SK-N-SH (cell line): ENCODE data around the gene OR5C1. TPM values are rescaled to one million over a fixed set of nuclear protein-coding genes. Genes with fewer than 3 reads are reported as not detected.

ENCODE experiments used
- CTCF ChIA-PET: fragments of 300-600, 350-600 bp; formaldehyde crosslinking; extraction: SDS; loops from one replicate; lab custom pipeline; 2021; lab: Yijun Ruan, JAX
- POLR2A ChIA-PET: fragments of 350-600 bp; sonication (Branson Sonifier 250); formaldehyde crosslinking; extraction: SDS; loops from one replicate; lab custom pipeline; 2020; ENCODE audit warnings: antibody characterized with exemption, inconsistent platforms; lab: Yijun Ruan, JAX
- DNase-seq: peaks from one replicate; pipeline ENCODE4 v3.0.0; 2012
- H2AFZ ChIP-seq: fragments of 200-600 bp; sonication (generic); 2 replicates; pipeline ENCODE4 v1.8.1; 2016; ENCODE audit warnings: antibody characterized with exemption, mild to moderate bottlenecking, low read depth
- H3F3A ChIP-seq: fragments of 200-600 bp; sonication (generic); replicated peaks from 2 replicates; pipeline ENCODE3; 2016; ENCODE audit warnings: antibody characterized with exemption, mild to moderate bottlenecking; ENCODE audit not compliant: insufficient read depth
- H3K27ac ChIP-seq, 2 experiments: fragments of 200-500 bp in 1 of 2; fragments of 200-600 bp in 1 of 2; sonication (Bioruptor generic) in 1 of 2; sonication (generic), shearing (Covaris generic) in 1 of 2; 2 replicates each; pipeline versions ENCODE4 v1.5.1 to v1.6.1; 2014 to 2016; ENCODE audit warnings: low read depth in 2 of 2, inconsistent platforms in 1 of 2, low read length in 1 of 2, mild to moderate bottlenecking in 1 of 2, mixed read lengths in 1 of 2
- H3K27me3 ChIP-seq: fragments of 200-600 bp; sonication (generic), shearing (Covaris generic); 2 replicates; pipeline ENCODE4 v1.6.1; 2016; ENCODE audit warnings: mixed run types; ENCODE audit not compliant: insufficient read depth
- H3K36me3 ChIP-seq, 2 experiments: fragments of 200-500 bp in 1 of 2; fragments of 200-600 bp in 1 of 2; sonication (Bioruptor generic) in 1 of 2; sonication (generic) in 1 of 2; replicated peaks in 1 of 2; 2 replicates each; pipeline versions ENCODE3 to v1.5.1; 2014 to 2016; ENCODE audit warnings: low read length in 1 of 2, mild to moderate bottlenecking in 1 of 2; ENCODE audit not compliant: insufficient read depth in 2 of 2, control insufficient read depth in 1 of 2
- H3K4me1 ChIP-seq, 2 experiments: fragments of 200-500 bp in 1 of 2; fragments of 200-600 bp in 1 of 2; sonication (Bioruptor generic) in 1 of 2; sonication (generic), shearing (Covaris generic) in 1 of 2; 2 replicates each; pipeline versions ENCODE4 v1.5.1 to v1.6.1; 2014 to 2016; ENCODE audit warnings: low read depth in 1 of 2, low read length in 1 of 2, mixed run types in 1 of 2; ENCODE audit not compliant: insufficient read depth in 2 of 2, control insufficient read depth in 1 of 2
- H3K4me2 ChIP-seq: fragments of 200-600 bp; sonication (generic), shearing (Covaris generic); 2 replicates; pipeline ENCODE4 v1.6.1; 2017; ENCODE audit warnings: mixed run types
- H3K4me3 ChIP-seq, 2 experiments: fragments of 200-500 bp in 1 of 2; fragments of 200-600 bp in 1 of 2; sonication (Bioruptor generic) in 1 of 2; sonication (generic), shearing (Covaris generic) in 1 of 2; 2 replicates each; pipeline versions ENCODE4 v1.5.1 to v1.8.1; 2014 to 2016; ENCODE audit warnings: low read depth in 2 of 2, inconsistent platforms in 1 of 2, low read length in 1 of 2, mild to moderate bottlenecking in 1 of 2, mixed read lengths in 1 of 2, moderate library complexity in 1 of 2
- H3K79me2 ChIP-seq: fragments of 200-600 bp; sonication (generic); 2 replicates; pipeline ENCODE4 v1.8.1; 2017; ENCODE audit warnings: mild to moderate bottlenecking; ENCODE audit not compliant: insufficient read depth
- H3K9ac ChIP-seq: fragments of 200-600 bp; sonication (generic); 2 replicates; pipeline ENCODE4 v1.6.1; 2017; ENCODE audit warnings: mixed run types
- H3K9me2 ChIP-seq: fragments of 200-600 bp; sonication (generic); 2 replicates; pipeline ENCODE4 v1.6.1; 2017; ENCODE audit warnings: mixed run types
- H3K9me3 ChIP-seq: fragments of 200-600 bp; sonication (generic); 2 replicates; pipeline ENCODE4 v1.6.1; 2017; ENCODE audit warnings: mixed run types, mild to moderate bottlenecking, moderate library complexity
- H4K20me1 ChIP-seq: fragments of 200-600 bp; sonication (generic); 2 replicates; pipeline ENCODE4 v1.6.1; 2017; ENCODE audit warnings: mild to moderate bottlenecking, mixed run types; ENCODE audit not compliant: insufficient read depth
- CTCF ChIP-seq: fragments of 200-600 bp; sonication (generic); IDR thresholded peaks from 2 replicates; pipeline ENCODE4 v1.6.1; 2017; ENCODE audit warnings: antibody characterized with exemption, mild to moderate bottlenecking, moderate library complexity
- ELF1 ChIP-seq: IDR thresholded peaks from 2 replicates; pipeline ENCODE4 v1.4.0; 2012
- FOSL2 ChIP-seq: IDR thresholded peaks from 2 replicates; pipeline ENCODE4 v1.4.0; 2012; ENCODE audit warnings: low read depth, mild to moderate bottlenecking, moderate library complexity, borderline replicate concordance
- GATA2 ChIP-seq: sonication (generic); formaldehyde crosslinking; IDR thresholded peaks from 2 replicates; pipeline ENCODE4 v1.5.0; 2020; ENCODE audit warnings: mild to moderate bottlenecking, missing genetic modification reagents
- MAX ChIP-seq: IDR thresholded peaks from 2 replicates; pipeline ENCODE4 v1.4.0; 2012; ENCODE audit warnings: low read depth
- MEF2A ChIP-seq: IDR thresholded peaks from 2 replicates; pipeline ENCODE4 v1.4.0; 2012; ENCODE audit warnings: low read depth, borderline replicate concordance
- PBX3 ChIP-seq: IDR thresholded peaks from 2 replicates; pipeline ENCODE4; 2012
- RAD21 ChIP-seq: IDR thresholded peaks from 2 replicates; pipeline ENCODE4 v1.6.1; 2012; ENCODE audit warnings: mild to moderate bottlenecking, low read length
- REST ChIP-seq: IDR thresholded peaks from 2 replicates; pipeline ENCODE4 v1.6.1; 2012; ENCODE audit warnings: mild to moderate bottlenecking, low read depth, low read length, moderate library complexity
- TAF1 ChIP-seq: IDR thresholded peaks from 2 replicates; pipeline ENCODE4 v1.6.1; 2012; ENCODE audit warnings: low read depth, mild to moderate bottlenecking, low read length, moderate library complexity, borderline replicate concordance
- WGBS: methylation state at CpG from one replicate; pipeline ENCODE4 v1.1.6; 2017; ENCODE audit warnings: low lambda C conversion rate; 5-methylcytosine and 5-hydroxymethylcytosine counted together
- polyA plus RNA-seq, 3 experiments: library from polyadenylated mRNA; depleted of rRNA; stranded (reverse); fragments of >200 nt; gene quantifications; 2 replicates each; pipeline ENCODE4 v1.2.3, GENCODE V29; 2012

The OR5C1 gene
- polyA plus RNA-seq, 1 of the 3 experiments (the other 2 are of a cell fraction), result not detected

GRCh38 chr9:122835313-122835731 is 46.6 kb downstream of the OR5C1 start:
- H4K20me1 ChIP-seq, result no peaks in the 10 kb centered on the region
- H3K79me2 ChIP-seq, result no peaks in the 10 kb centered on the region
- no peak overlapping the region for H3K4me3 ChIP-seq
- no peaks in the 10 kb centered on the region for H3K27me3 ChIP-seq
- peak; percentile 51 for DNase-seq
- H3K9me3 ChIP-seq, result no peaks in the 10 kb centered on the region
- no peak overlapping the region for H3K4me2 ChIP-seq
- peaks cover 2% of the 10 kb centered on the region for H3F3A ChIP-seq
- H3K36me3 ChIP-seq, result no peaks in the 10 kb centered on the region
- 91% methylated on average over 4 of the region's 4 CpGs for WGBS
- ChIA-PET CTCF (interaction anchor here (0.7 to 1.5 kb wide), 5 partner anchors 9 to 515 kb away, joined by 3 to 4 read pairs (median 4); no protein-coding TSS in a partner anchor), POLR2A (no interaction called here)
- H3K27ac ChIP-seq, result no peak overlapping the region
- H2AFZ ChIP-seq, result 0 out of 2 replicates have a peak overlapping the region, but pooled peaks have one; percentile 16
- no peaks in the 10 kb centered on the region for H3K9me2 ChIP-seq
- TF ChIP-seq FOSL2, result no peak
- peak; percentile 45 for TF ChIP-seq RAD21
- peak; percentile 10; the same call in 1 of the 2 replicates for TF ChIP-seq CTCF
- no peak overlapping the region for H3K9ac ChIP-seq
- no peaks in the 10 kb centered on the region for H3K4me1 ChIP-seq

GRCh38 chr9:122837266-122837850 is 48.6 kb downstream of the OR5C1 start:
- Histone ChIP-seq H3K9ac (no peak overlapping the region), H3K79me2 (no peaks in the 10 kb centered on the region), H3K27ac (no peak overlapping the region), H3K9me3 (no peaks in the 10 kb centered on the region), H3K4me1 (no peaks in the 10 kb centered on the region), H3K9me2 (no peaks in the 10 kb centered on the region), H4K20me1 (no peaks in the 10 kb centered on the region), H3K36me3 (no peaks in the 10 kb centered on the region), H3F3A (no peaks in the 10 kb centered on the region), H2AFZ (no peak overlapping the region), H3K4me2 (no peak overlapping the region), H3K4me3 (no peak overlapping the region), H3K27me3 (no peaks in the 10 kb centered on the region)
- ChIA-PET CTCF (interaction anchor here (0.9 kb wide), 1 partner anchor 512 kb away, joined by 3 read pairs; no protein-coding TSS in a partner anchor), POLR2A (no interaction called here)
- DNase-seq, result no peak
- 75% methylated on average over 12 of the region's 14 CpGs for WGBS
- TF ChIP-seq TAF1 (no peak), ELF1 (no peak), CTCF (no peak), RAD21 (no peak), REST (no peak), MEF2A (no peak), MAX (no peak), GATA2 (no peak), PBX3 (no peak)
